Hepatocyte (in vitro differentiated cells): ENCODE data around the gene PARD3B.

Experiments used
- EZH2 ChIP-seq: fragments of 200-600 bp; sonication (generic); IDR thresholded peaks from 2 replicates; pipeline ENCODE4 v1.6.1; 2016; ENCODE audit warnings: antibody characterized with exemption, mild to moderate bottlenecking, borderline replicate concordance
- EZH2phosphoT487 ChIP-seq: fragments of 200-600 bp; sonication (generic); IDR thresholded peaks from one replicate; pipeline ENCODE4 v1.6.1; 2018; ENCODE audit warnings: antibody characterized with exemption, mild to moderate bottlenecking, low read depth, moderate library complexity; ENCODE audit not compliant: unreplicated experiment, severe bottlenecking
- TF ChIP-seq, protein P1 (sequence below): fragments of 200-600 bp; sonication (generic); IDR thresholded peaks from 2 replicates; pipeline ENCODE4 v1.5.1; 2016; ENCODE audit warnings: antibody characterized with exemption, mild to moderate bottlenecking; ENCODE audit not compliant: poor library complexity

DNA sequence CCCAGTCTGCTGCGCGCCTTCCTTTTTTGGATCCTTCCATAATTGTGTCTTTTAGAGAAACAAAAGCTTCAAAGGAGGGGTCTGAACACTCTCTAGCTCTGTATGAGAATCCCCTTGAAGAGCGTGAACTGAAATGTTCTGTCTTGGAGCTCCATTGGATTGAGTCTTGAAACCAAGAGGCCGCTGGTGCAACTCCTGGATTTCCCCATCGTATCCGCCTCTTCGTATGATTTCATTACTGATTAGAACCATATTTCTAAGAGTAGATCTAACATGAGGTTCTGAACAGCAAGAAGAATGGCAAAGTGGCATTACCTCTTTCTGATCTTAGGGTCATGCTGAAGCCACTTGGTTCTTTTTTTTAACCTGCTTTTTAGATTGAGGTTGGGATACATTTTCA, 1105.7 kb downstream of the PARD3B start:
- TF ChIP-seq, protein P1, sequence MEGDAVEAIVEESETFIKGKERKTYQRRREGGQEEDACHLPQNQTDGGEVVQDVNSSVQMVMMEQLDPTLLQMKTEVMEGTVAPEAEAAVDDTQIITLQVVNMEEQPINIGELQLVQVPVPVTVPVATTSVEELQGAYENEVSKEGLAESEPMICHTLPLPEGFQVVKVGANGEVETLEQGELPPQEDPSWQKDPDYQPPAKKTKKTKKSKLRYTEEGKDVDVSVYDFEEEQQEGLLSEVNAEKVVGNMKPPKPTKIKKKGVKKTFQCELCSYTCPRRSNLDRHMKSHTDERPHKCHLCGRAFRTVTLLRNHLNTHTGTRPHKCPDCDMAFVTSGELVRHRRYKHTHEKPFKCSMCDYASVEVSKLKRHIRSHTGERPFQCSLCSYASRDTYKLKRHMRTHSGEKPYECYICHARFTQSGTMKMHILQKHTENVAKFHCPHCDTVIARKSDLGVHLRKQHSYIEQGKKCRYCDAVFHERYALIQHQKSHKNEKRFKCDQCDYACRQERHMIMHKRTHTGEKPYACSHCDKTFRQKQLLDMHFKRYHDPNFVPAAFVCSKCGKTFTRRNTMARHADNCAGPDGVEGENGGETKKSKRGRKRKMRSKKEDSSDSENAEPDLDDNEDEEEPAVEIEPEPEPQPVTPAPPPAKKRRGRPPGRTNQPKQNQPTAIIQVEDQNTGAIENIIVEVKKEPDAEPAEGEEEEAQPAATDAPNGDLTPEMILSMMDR = no peak
- TF ChIP-seq EZH2 (no peak), EZH2phosphoT487 (no peak)
